GM19397 (cell line): ENCODE measurements around the gene RPL29.

Source experiments
- ATAC-seq: cut with Tn5 transposase; IDR thresholded peaks from one replicate; pipeline ENCODE4 v1.9.1; 2021; ENCODE audit warnings: mild to moderate bottlenecking, moderate library complexity; ENCODE audit not compliant: unreplicated experiment

RPL29 gene

GRCh38 chr3:51949121-51949520, 46.6 kb downstream of the RPL29 start:
- ATAC-seq, result no peak

- ATAC-seq, result no peak
These were observed 47.6 kb downstream of the RPL29 start for GRCh38 chr3:51948016-51948580.

- ATAC-seq, result no peak
These were observed 48.3 kb downstream of the RPL29 start for GRCh38 chr3:51947215-51947900.

GRCh38 chr3:51946796-51947195, 48.9 kb downstream of the RPL29 start:
- no peak for ATAC-seq

- no peak for ATAC-seq
These were observed 49.6 kb downstream of the RPL29 start for GRCh38 chr3:51945926-51946705.

GRCh38 chr3:51945031-51945840, 50.5 kb downstream of the RPL29 start:
- no peak for ATAC-seq

DNA sequence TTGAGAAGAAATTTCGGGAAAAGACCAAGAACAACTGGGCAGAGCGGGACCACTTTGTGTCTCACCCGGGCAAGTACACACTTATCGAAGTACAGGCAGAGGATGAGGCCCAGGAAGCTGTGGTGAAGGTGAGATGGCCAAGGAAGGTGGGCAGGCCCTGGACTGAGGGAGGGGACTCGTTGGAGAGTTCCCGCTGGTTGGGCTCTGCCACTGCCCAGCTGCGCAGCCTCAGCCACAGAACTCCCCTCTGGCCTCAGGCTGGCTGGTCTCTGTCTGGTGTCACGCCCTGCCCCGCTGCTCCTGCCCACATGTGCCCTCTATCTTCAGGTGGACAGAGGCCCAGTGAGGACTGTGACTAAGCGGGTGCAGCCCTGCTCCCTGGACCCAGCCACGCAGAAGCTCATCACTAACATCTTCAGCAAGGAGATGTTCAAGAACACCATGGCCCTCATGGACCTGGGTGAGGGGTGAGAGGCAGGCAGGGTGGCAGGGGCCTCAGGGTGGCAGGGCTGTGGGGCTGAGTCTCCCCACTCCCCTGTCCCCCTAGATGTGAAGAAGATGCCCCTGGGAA, 51.2 kb downstream of the RPL29 start:
- ATAC-seq, result no peak
